Measurements from ENCODE around the gene ARHGAP31.

The ARHGAP31 gene

DNA sequence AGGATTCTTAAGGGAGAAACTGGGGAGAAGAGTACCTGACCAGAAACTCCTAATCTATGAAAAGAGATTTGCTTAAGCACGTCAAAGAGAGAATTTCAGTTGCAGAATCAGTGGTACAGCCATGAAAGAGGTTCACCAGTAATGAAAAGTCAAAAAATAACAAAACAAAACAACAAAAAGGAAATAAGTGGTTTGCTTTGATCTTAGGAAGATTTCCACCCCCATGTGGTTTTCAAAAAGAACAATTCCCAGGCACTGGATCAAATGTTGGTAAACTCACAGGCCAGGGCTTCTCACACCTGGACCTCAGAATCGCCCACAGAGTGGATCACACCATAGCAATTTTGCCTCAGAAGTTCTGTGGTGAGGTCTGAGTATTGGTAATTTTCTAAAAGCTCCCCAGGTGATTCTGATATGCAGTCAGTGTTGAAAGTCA, 101.8 kb downstream of the ARHGAP31 start:
- no peak for DNase-seq

DNA sequence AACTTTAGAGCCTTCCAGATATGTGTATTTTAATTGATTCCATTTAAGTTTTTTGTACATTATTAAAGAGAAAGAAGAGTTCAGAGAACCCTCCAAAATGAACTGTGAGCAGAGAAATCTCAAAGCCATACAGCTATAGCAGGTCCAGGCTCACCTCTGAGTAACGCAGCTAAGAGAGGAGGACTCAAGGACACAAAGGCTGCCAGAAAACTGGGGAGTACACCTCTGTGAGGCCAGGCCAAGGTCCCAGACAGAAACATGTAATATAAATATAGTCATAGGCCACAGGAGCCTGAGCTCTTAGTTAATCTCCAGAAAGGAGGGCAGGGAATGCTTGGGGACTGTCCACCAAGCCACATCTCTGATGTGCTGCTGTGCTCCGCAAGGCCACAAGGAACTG, 102.7 kb downstream of the ARHGAP31 start:
- no peak for DNase-seq

DNA sequence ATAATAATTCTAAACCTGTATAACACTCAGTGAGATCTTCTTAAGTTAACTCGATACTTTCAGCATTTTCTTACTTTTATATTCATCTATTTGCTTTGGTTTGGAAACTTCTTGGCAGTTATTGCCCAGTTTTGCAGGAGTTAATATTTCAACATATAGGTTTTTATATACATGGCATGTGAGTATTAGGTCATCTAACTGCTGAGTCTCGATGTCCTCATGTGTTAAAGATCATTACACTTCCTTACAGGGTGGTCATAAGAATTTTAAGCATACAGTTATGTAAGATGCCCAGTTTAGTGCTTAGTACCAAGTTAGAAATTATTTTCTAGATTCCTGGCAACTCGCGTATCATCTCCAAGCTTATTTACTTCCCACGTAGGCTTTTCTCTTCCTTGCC, 106.3 kb downstream of the ARHGAP31 start:
- no peak for DNase-seq

DNA sequence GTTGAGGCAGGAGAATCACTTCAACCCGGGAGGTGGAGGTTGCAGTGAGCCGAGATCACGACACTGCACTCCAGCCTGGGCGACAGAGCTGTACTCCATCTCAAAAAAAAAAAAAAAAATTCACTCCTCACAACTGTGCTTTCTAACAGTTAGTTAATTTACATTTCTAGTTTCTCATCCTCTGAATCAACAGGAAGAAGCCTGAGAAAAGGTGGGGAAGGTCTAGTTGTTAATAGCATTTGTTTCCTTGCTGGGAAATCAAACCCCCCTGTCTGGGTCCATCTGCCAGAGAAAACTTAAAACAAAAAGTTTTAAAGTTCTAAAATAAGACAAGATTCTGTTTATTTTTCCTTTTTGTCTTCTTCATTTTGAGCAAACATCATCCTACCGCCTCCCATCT, 106.9 kb downstream of the ARHGAP31 start:
- no peak for DNase-seq

DNA sequence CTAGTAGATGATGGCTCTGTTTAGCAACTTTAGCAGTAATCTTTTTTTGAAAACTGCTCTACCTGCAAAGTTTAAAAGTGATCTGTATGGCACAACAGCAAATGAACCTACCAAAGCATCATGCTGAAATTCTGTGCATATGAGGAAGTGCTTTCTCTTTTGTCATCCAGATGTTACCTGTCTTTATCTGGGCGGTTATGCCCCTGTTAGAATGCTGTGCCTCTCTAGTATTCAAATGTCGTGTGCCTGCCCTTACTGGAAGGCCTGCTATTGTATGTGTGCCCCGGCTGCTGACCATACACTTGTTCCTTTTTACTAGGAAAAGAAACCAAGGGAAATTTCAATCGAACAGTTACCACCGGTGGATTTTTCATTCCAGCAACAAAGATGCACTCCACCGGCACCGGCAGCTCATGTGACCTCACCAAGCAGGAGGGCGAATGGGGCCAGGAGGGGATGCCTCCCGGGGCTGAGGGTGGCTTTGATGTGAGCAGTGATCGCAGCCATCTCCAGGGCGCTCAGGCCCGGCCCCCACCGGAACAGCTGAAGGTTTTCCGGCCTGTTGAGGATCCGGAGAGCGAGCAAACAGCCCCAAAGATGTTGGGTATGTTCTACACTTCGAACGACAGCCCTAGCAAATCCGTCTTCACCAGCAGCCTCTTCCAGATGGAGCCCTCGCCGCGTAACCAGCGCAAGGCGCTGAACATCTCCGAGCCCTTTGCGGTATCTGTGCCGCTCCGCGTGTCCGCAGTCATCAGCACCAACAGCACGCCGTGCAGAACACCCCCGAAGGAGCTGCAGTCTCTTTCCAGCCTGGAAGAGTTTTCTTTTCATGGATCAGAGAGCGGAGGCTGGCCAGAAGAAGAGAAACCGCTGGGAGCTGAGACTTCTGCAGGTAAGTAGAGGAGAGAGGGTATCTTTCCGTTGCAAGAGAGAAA, 107.6 kb downstream of the ARHGAP31 start:
- DNase-seq, result no peak

DNA sequence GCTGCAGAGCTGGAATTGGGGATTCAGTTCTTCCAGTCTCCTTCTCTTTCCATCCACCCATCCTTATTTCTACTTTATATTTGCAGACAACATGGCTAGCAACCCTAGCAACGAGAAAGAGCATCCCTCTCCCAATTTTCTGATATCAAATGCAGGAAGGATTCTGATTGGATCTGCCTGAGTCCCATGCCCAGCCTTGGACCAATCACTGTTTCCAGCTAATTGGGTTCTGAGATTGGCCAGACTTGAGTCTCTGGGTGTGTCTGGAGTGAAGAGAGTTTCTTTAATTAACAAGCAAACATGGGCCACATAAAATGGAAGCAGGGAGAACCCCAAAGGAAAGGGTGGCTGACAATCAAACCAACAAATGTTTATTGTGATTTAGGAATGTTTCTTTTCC, 108.6 kb downstream of the ARHGAP31 start:
- no peak for DNase-seq

DNA sequence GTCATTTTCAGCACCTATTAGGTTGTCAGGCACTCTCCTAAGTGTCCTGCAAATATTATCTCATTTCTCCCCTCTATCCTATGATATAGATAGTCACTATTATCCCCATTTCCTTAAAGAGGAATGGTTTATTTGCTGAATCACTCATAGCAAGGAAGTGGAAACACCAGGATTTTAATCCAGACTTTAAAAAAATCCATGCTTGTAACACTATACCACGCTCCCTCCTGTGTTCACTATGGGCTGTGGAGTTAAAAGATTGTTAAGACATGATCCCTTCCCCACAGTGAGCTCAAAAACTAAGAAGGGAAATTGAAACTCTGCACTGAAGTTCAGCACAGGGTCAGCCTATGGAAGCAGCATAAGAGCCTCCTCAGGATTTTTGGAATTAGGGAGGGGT, 109.0 kb downstream of the ARHGAP31 start:
- no peak for DNase-seq

DNA sequence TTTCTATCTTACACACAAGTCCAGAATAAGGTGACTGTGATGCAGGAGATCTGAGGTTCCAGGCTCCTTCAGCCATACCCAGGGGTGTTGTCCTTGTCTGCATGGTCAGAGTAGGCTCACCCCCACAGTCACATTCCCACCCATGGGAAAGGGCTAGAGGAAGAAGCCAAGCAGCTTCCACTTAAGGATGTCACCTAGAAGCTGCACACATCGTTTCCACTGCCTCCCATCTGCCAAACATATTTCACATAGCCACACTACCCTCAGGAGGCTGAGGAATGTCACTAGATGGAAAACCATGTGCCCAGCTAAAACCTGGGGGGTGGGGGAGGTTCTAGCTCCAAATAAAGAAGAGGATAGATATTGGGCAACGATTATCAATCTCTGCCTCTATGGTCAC, 111.1 kb downstream of the ARHGAP31 start:
- no peak for DNase-seq

DNA sequence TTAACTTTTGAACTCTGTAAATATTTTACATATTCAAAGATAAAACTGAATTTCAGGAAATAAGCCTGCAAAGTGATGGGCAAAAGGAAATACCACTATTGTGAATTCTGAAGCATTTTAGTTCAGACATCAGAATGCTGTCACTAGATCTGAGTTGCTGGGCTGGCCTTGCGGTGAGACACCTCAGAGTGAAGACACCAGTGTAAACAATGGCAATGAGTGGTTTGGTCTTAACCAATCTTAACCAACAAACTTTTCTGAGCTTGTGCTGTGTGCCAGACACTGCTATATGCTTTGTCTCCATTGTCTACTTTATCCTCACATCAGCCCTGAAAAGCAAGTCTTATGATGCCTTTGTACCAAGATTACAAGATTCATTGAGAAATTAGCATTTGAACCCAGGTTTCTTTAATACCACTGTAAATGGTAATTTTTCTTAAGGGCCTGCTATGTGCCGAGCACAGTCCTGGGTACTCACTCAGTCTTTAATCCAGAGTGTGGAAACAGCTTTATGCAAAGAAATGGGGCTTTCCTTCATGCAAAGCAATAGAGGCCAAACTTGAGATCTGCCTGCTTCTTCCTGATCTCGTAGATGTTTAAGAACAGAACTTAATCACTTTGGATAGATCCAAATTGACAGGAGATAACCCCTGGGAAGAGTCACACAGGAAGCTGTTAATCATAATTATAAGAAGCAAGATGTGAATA, 114.2 kb downstream of the ARHGAP31 start:
- no peak for DNase-seq

DNA sequence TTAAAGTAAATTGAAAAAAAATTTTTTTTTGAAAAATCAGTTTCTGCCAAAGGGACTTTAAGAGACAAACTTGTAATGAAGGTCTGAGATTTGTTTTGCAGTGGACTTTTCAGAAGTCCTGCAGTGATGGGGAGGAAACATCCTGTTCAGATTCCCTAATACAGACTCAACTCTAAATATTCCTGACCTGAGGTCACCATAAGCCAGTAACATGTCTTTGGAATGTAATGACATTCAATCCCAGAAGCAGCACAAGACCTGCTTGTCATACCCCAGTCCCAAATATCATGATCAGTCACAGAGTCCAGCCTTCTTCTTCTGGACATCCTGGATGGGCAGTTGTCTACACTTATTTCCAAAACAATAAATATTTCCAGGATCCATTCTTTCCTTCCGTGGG, 115.7 kb downstream of the ARHGAP31 start:
- DNase-seq, result no peak

DNA sequence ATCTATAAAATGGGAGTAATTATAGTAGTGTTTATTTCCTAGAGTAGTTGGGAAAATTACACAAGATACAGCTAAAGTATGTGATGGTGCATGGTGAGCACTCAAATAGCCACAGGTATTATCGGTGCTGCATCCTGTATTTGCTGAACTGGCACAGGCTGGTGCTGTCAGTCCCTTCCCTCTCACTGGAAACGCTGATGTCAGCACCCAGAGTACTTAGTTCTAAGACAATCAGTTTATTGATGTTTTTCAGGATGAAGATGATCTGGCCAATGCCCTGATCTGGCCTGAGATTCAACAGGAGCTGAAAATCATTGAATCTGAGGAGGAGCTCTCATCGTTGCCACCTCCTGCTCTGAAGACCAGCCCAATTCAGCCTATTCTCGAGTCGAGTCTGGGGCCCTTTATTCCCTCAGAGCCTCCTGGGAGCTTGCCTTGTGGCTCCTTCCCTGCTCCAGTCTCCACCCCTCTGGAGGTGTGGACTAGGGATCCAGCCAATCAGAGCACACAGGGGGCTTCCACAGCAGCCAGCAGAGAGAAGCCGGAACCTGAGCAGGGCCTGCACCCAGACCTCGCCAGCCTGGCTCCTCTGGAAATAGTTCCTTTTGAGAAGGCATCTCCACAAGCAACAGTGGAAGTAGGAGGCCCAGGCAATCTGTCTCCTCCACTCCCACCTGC, 119.6 kb downstream of the ARHGAP31 start:
- no peak for DNase-seq

DNA sequence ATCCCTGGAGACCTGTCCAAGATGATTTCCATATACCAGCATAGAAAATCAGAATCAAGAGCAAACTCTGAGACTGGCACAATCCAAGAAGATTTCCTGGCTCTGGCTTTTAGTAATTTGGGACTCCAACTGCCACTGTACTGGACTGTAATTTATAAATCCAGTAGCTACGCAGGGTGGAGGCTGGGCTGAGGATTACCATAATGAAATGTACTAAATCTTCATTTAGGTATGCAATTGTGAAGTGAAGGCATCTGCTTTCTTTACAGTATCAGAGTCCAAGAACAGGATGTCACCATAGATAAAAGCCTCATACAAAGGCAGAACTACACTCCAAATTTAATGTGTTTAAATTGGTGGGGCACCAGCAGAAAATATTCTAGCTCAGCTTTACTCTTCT, 122.7 kb downstream of the ARHGAP31 start:
- DNase-seq, result no peak

DNA sequence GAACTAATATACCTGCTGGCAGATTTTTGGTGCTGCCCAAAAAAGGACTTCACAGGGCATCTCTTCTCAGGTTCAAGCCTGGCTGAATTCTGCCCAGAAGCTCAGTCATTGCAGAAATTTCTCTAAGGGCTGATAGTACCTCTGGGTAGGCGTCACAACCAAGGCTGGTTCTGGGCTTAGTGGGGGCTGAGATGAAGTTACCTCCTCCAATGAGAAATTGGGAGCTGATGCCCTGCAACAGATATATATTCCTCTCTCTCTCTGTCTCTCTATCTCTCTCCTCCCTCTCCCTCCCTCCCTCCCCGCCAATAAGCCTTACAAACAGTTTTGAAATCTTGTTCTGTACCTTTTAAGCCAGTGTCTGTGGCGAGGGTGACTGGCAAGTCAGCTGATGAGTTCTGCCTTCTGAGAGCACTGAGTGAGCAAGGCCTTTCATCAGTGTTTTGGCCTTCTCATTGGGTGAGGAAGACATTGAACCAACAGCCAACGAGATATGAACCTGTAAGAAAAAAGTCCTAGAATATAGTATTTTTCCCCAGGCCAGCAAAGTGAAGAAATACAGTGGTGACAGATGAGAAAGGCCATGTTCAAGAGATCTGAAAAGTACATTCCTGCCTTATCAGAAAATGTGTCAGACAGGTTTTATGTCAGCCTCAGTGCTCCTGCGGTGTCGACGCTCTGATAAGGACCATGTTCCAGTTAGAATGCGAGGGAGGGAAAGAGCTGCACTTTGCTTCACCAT, 123.8 kb downstream of the ARHGAP31 start:
- no peak for DNase-seq

DNA sequence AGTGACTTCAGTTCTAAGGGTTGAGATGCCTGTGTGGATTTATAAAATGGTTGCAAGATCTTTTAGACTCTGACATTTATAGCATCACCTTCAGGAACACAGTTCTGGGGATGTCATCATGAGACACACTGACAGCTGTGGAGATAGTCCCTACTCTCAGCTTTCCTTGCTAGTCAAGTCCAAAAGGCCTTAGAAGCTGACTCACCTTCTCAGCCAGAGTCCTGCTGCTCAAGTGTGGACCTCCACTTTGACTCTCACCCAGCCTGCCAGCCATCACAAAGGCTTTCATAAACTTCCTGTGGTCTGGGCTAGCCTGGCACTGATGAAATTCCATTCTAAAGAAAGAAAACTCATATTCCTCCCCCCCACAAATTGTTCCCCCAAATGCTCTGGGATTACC, 124.5 kb downstream of the ARHGAP31 start:
- no peak for DNase-seq

DNA sequence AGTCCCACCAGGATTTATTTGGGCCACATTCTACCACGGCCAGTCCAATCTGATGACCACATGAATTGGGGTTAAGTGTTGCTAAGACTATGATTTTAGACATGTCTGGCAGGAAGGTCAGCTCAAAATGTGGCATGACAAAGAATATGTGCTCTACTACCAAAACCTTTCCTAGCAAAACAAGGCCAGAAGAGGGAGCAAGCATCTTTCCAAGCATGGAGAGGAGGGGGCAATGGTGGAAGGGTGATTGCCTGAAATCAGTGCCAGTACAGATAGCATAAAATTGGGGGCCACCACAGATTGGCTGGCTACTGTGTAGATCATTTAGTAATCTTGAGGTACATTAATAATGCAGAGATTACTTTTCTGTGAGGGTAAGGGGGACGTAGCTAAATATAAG, 126.0 kb downstream of the ARHGAP31 start:
- no peak for DNase-seq

DNA sequence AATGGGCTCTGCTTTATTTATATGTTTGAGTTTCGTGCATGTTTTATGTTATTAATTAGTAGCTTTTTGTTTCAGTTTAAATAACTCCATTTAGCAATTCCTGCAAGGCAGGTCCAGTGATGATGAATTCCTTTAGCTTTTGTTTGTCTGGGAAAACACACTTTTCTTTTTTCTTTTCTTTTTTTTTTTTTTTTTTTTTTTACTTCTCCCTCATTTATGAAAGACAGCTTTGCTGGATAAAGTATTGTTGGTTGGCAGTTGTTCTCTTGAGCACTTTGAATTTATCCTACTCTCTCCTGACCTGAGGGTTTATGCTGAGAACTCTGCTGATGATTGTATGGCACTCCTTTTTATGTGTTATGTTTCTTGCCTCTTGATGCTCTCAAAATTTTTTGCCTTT, 133.5 kb downstream of the ARHGAP31 start:
- no peak for DNase-seq

DNA sequence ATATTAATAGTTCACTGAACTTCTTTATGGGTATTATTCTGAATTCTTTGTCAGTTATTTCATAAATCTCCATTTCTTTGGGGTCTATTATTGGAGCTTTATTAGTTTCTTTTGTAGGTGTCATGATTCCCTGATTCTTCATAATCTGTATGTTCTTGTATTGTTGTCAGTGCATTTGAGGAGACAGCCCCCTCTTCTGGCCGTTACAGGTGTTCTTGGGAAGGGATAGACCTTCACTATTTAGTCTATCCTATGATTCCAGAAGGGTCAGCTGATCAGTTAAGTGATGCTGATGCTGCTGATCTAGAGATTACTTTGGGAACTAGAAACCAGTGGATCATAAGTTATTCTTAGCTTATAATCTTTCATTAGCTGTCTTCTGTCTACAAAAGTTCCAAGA, 134.4 kb downstream of the ARHGAP31 start:
- no peak for DNase-seq

DNA sequence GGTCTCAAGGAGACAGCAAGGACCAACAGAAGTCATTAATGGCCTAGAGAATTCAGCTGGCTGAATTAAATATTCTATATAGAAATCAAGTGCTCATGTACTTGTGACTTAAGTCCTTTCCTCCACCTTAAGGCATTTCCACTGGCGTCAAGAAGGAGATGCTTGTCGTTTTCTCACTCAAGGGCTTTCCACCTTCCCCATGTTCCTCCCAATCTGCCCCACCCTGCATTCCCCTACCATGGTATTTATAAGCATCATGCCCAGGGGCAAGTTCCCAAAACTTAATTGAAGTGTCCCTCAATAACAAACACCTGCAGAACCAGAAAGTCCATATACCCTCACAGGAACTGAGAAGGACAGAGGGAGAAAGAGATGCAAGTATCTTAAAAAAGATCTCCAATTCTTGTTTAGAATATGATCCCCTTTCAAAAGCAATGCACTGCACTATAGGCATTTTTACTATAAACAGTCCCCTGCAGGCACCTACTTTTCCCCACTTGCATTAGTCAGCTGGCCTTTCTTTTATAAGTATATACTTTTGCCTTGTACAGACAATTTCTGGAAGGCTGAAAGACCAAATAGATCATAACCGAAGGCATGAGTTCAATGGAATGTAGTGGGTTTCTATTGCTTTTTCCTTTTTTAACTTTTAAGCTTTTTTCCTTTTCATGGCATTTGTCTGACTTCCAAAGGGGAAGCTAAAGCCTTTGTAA, 139.6 kb downstream of the ARHGAP31 start:
- DNase-seq, result no peak

DNA sequence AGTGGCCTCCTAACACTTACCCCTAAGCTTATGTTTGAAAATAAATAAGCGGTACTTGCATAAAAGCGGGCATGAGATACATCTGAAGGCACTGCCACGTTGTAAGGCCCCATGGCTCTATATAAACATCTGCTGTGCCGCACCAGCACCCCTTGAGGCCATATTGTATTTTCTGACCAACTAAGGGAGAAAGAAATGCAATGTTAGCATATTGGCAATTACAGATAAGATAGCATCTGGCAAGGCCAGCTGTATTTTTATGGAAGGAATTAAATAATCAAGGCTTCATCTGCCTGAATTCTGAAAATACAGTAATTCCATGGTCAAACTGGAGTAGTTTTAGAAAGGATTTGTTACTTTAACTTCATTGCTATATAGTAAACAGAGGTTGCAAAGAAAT, 140.5 kb downstream of the ARHGAP31 start:
- no peak for DNase-seq

DNA sequence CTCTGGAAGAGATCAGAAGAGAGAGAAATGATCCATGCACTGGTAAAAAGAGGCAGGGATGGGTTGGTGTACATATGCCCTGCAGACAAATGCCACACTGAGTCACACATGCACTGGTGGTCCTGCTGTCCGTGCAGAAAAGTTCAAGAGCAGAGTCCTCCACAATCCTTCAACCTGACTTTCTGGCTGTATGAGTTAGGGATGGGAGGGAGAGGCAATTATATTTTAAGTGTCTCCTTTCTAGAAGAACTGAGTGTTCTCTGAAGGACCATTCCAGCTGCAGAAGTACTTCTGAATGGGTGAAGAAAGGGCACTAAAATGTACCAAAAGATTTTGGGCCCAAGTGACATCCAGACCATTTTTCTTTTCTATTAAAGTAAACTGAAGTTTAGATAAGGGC, 142.8 kb downstream of the ARHGAP31 start:
- no peak for DNase-seq

DNA sequence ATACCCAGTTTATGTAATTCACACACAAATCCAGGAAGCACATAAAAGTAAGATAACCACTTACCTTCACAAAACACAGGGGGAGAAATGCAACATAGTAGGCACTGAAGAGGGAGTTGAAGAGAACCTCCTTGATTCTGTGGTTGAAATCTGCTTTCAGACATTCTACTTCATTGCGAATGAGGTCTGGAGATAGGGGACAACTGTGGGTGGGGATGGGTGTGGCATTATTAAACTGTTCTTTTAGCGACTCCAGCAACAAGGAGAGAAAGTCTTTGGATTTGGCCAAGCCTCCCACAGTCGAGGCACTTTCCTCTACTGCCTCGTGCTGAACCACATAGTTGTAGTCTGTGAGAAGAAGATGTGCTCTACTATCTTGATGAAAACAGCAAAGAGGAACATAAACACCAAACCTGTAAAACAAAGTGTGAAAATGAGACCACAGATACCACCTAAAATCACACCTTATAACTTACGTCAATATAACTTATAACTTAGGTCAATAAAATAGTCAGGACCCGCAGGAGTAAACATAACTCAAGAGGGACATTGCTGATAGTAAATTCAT, 143.6 kb downstream of the ARHGAP31 start:
- no peak for DNase-seq

DNA sequence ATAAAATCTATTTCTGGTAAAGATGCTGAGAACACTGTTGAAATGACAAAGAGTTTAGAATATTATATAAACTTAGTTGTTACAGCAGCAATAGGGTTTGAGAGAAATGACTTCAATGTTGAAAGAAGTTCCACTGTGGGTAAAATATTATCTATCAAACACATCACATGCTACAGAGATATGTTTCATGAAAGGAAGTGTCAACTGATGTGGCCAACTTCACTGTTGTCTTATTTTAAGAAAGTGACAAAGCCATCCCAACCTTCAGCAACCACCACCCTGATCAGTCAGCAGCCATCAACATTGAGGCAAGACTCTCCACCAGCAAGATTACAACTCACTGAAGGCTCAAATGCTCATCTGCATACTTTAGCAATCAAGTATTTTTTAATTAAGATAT, 149.0 kb downstream of the ARHGAP31 start:
- DNase-seq, result no peak
